HG02870 (cell line): ENCODE measurements around the gene C17orf58.
"Not testable (repeated sequence)": the region's sequence is repeated elsewhere in the genome, so short reads cannot be mapped to it uniquely, and the experiment has no call there.

Source experiments
- ATAC-seq: cut with Tn5 transposase; IDR thresholded peaks from one replicate; pipeline ENCODE4 v1.9.1; 2021; ENCODE audit warnings: mild to moderate bottlenecking, moderate library complexity; ENCODE audit not compliant: unreplicated experiment

C17orf58 gene

GRCh38 chr17:67962156-67962555, 34.1 kb downstream of the C17orf58 start:
- ATAC-seq: not testable (repeated sequence)

- ATAC-seq: not testable (repeated sequence)
Measured at GRCh38 chr17:67960276-67960675, 36.0 kb downstream of the C17orf58 start.

- ATAC-seq: no peak
Measured at GRCh38 chr17:67959510-67959909, 36.8 kb downstream of the C17orf58 start.

GRCh38 chr17:67950945-67951344, 45.3 kb downstream of the C17orf58 start:
- ATAC-seq: no peak

GRCh38 chr17:67947325-67947813, 48.9 kb downstream of the C17orf58 start:
- no peak for ATAC-seq

- ATAC-seq: no peak
Measured at GRCh38 chr17:67946513-67946912, 49.8 kb downstream of the C17orf58 start.

GRCh38 chr17:67944035-67944434, 52.2 kb downstream of the C17orf58 start:
- no peak for ATAC-seq

GRCh38 chr17:67942810-67943209, 53.5 kb downstream of the C17orf58 start:
- no peak for ATAC-seq
